Stimulated activated CD8-positive, alpha-beta memory T cell treated with anti-CD3 and anti-CD28 coated beads, Interleukin-4, amount 100 ng/mL, for 1 hour (primary cell): ENCODE results near the gene SETD7.

Experiments
- DNase-seq, 2 donors: peaks; one replicate each; pipeline ENCODE4 v3.0.0-alpha.2; 2020; ENCODE audit warnings: low read depth in 2 of 2, low spot score in 1 of 2

The SETD7 gene

DNA sequence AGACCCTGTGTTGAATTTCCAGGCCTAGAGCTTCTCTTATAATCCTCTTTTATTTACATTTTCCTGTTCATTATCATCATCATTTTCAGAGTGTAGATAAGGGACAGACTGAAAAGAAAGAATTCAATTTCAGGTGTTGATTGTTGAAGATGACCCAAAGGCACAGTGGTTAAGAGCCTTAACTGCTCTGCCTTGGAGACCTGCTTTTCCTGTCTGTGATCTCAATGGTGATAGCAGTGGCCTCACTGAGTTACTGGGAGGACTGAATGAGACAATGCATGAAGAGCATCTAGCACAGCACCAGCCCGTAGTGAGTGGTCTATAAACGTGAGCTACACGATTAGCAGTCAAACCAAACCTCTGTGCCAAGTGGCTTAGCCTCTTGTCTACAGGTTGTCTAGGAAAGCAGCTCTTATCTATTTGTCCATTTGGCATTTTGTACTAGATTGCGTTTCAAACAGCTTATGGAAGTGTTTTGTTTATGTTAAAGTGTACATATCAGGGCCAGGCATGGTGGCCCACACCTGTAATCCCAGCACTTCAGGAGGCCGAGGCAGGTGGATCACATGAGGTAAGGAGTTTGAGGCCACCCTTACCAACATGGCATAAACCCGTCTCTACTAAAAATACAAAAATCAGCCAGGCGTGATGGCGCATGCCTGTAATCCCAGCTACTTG lies 41.5 kb downstream of the SETD7 start:
- no peak for DNase-seq

DNA sequence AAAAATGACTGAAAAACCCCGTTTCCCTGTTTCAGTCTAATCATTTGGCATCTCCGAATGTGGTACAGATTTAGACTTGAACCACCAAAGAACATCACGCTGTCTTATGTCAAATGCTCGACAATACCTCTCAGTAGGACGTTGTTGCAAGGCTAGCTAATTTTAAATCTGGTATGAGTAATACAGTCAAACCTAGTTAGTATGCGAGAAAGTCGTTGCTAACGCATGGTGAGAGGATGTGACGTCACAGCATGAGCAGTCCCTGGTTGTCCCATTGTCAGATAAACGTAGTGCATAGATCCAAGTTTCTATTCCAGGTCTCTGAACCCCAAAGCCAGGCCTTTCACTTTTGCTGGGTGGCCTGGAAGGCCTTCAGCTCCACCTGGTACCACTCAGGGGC lies 44.7 kb downstream of the SETD7 start:
- DNase-seq: no peak

GRCh38 chr4:139509727-139510410 lies 46.1 kb downstream of the SETD7 start:
- DNase-seq: no peak

DNA sequence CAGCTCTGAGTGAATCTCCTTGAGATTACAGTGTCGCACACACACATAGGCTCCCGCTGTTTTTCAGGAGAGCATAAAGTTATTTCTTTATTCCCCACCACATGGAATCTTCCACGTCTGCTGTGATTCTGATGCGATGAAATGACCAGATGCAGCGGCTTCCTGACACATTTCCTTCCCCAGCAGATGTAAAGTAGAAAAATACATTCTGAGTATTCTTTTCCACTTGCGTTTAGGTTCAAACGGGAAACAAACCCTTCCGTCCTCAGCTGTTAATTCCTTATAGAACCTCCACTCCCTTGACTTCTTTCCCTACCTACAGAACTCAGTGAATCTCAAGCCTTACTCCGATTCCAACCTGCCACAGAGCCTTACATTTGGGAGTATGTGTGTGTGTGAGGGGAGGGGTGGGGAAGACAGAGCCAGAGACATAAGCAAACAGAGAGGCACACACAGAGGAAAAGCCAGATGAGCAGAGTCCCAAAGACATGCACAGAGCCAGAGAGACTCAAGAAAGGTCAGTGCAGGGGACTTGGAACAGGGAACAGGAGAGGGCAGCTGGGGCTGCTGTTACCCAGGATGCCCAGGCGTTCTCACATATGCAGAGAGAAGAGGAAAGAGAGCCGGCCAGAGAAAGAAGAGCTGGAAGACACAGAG lies 47.3 kb downstream of the SETD7 start:
- DNase-seq: no peak

GRCh38 chr4:139506774-139507173 lies 49.2 kb downstream of the SETD7 start:
- DNase-seq: no peak

DNA sequence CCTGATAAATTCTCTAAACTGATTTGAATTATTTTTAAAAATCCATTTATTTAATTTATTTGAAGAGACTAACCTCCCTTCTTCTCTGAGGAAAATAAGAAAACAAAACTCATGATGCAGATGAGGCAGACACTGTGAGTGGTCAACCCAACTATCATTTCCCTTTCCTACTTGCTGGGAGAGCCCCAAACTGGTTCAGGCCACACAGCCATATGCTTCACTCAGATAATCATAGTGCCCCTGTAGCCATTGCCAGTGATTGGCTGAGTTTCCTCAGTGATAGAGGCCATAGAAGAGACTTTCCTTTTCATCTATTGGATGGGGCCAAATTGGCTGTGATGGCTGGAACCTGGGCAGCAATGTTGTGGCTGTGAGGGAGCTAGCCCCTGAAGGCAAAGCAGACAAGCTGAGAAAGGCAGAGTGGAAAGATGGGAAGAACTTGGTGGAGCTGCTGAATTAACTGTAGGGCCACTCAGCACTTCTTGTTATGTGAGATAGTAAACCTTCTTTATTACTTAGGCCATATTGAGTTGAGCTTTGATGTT lies 52.3 kb downstream of the SETD7 start:
- no peak for DNase-seq

GRCh38 chr4:139501927-139502899 lies 53.8 kb downstream of the SETD7 start:
- no peak for DNase-seq

DNA sequence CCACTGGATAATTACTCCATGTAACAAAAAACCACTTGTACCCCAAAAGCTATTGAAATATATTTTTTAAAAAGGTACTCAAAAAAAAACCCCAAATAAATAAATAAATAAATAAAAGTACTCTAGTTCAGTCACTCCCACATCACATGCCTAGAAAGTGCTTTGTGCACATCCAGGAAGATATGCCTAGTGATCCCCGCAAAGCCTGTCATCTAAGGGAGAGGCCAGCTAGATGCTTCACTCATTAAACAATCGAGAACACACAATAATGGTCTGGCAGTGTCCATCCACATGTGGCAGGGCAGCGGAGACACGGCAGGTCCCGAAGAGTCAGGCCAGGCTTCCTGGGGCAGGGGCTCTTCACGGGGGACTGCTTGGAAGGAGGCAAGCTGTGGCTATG lies 54.5 kb downstream of the SETD7 start:
- DNase-seq: no peak

DNA sequence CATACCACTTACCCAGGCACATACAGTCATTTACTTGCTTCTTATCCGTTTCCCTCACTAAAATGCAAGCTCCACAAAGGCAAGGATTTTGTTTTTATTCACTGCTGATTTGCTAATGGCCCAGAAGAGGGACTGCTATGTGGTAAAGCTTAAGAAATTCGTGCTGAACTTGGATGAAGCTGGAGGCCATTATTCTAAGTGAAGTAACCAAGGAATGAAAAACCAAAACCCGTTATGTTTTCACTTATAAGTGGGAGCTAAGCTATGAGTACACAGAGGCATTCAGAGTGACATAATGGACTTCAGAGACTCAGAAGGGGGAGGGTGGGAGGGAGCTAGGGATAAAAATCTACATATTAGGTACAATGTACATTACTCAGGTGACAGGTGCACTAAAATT lies 54.9 kb downstream of the SETD7 start:
- no peak for DNase-seq

DNA sequence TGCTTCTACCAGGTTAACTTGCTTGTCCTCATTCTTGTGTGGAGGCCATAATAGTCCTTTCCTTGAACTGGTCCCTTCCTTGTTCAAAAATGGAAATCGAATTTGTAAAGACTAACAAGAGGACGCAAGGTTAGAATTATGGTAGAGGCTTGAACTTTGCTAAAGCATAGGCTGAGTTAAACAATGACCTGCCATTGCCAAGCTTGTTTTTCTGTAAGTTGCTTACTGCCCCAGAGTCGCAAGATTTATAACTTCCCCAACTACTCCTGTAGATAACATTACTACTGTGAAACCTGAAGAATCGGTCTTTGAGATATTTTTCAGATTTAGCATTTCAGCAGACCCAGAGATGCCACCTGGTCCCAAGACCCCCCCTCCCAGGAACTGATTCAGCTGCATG lies 56.8 kb downstream of the SETD7 start:
- no peak for DNase-seq

DNA sequence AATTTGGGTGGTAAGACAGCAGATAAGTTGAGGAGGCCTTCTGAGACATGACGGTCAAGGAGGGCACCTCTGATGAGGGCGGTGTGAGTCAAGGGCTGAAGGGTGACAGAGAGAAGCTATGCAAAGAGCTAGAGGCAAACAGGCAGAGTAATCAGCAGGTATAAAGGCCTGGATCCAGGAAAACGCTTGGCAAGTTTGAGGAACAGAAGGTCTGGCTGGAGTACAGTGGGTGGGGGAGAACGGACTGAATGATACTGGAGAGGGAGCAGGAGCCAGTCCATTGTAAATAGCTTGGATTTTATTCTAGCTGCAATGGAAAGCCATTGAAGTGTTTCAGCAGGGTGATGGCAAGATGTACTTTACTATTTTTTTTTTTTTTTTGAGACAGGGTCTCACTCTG lies 62.8 kb downstream of the SETD7 start:
- DNase-seq: no peak

DNA sequence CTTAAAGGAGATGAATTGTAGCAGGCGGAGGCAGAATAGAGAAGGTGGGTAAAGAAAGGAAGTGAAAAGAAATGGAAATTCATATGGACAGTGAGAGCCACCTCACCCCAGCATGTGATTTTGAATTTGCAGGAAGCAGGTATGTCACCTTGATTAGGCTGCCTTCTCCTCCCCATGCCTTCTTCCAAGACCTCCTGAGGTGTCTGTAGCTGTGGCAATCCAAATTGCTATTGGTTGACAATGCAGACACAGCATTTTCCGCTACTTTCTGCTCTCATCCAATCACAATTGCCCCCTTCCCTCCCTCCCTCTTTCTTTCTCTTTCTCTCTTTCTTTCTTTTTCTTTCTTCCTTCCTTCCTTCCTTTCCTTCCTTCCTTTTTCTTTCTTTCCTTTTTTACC lies 63.6 kb downstream of the SETD7 start:
- DNase-seq: no peak

GRCh38 chr4:139489638-139490037 lies 66.4 kb downstream of the SETD7 start:
- DNase-seq: no peak

DNA sequence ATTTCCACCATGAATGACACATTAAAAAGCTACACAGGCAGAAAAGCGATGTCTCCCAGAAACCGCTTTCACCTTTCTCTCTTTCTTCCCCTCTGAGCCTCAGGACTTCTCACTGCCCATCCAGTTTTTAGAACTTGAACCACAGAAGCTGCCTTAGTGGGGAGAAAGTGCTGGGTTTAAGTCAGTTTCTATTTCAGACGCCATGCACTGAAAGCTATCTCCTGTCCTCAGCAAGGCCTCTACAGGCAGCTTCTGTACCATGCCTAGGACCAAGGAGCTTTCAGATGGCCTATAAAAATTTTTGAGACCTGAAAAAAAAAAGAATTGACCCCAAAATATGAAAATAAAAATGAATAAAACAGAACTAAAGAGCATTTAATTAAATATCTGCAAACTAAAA lies 67.6 kb downstream of the SETD7 start:
- no peak for DNase-seq

DNA sequence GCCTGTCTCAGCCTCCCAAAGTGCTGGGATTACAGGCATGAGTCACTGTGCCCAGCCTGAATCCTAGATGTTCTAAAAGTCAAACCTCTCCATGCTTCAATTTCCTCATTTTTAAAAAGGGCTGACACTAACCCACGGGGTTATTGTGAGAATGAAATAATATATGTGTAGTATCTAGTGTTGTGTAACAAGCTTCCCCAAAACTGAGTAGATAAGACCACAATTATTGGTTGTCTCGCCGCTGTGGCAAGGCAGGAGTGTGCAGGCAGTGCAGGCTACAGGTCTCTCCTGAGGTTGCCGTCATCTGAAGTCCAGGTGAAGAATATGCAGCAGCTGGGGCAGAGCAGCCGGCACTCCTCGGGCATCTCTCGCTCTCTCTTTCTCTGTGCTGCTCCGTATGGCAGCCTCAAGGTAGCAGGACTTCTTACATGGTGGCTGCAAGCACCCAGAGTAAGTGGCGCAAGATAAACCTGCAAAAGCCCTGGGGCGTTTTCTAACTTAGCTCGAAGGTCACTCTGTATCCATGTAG lies 71.2 kb downstream of the SETD7 start:
- DNase-seq: no peak

GRCh38 chr4:139483000-139483399 lies 73.0 kb downstream of the SETD7 start:
- DNase-seq: no peak

DNA sequence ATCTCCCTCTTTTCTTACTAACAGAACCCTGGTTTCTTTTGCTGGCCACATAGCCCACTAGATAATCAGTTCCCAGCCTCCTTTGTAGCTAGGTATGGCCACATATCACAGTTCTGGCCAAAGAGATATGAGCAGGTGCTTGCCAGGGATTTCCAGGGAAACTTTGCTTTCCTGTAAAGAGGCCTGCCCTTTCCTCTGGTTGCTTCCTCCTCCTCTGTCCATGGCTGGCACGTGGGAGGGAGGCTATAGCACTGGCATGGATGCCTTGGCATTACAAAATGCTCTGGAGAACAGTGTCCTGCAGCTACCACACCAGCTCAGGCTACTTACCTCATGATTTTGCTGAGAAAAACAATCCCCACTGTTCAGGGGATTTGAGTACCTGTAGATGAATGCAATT lies 74.6 kb downstream of the SETD7 start:
- no peak for DNase-seq

GRCh38 chr4:139476363-139476762 lies 79.7 kb downstream of the SETD7 start:
- no peak for DNase-seq

DNA sequence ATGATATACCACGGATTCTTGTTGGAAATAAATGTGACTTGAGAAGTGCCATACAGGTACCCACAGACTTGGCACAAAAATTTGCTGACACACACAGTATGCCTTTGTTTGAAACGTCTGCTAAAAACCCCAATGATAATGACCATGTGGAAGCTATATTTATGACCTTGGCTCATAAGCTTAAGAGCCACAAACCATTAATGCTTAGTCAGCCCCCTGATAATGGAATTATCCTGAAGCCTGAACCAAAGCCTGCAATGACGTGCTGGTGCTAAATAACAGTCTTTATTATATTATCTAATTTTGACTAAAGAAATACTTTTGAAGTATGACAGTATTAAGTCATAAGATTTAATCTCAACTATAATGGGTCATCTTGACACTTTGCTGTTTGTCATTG lies 83.2 kb downstream of the SETD7 start:
- DNase-seq: no peak

GRCh38 chr4:139470997-139471665 lies 84.9 kb downstream of the SETD7 start:
- no peak for DNase-seq
